GM12892 (cell line): Measurements from ENCODE around the gene DYNC1LI2.
A peak's percentile ranks its signal among the peaks of the same experiment; 100 is the strongest.

Experiments
- DNase-seq: peaks from one replicate; pipeline ENCODE4 v3.0.0; 2011; ENCODE audit not compliant: insufficient read length
- FAIRE-seq: peaks from 2 replicates; lab custom pipeline; 2011; peaks lifted over from hg19 to GRCh38; lab: Jason Lieb, UNC
- POLR2A ChIP-seq: IDR thresholded peaks from 2 replicates; pipeline ENCODE4 v1.6.1; 2011; ENCODE audit warnings: low read depth, low read length, control low read depth
- POLR2AphosphoS5 ChIP-seq: IDR thresholded peaks from 2 replicates; pipeline ENCODE4 v1.6.1; 2011; ENCODE audit warnings: low read depth, low read length, control low read depth
- TAF1 ChIP-seq: IDR thresholded peaks from 2 replicates; pipeline ENCODE4 v1.6.1; 2011; ENCODE audit warnings: low read depth, mild to moderate bottlenecking, control low read depth, low read length, borderline replicate concordance

DYNC1LI2 gene

GRCh38 chr16:66711581-66711980, 39.8 kb downstream of the DYNC1LI2 start:
- TF ChIP-seq POLR2AphosphoS5 (no peak), TAF1 (no peak), POLR2A (no peak)
- no peak for DNase-seq
- no peak for FAIRE-seq

- FAIRE-seq (no peak), DNase-seq (no peak)
- TF ChIP-seq POLR2A = no peak
- no peak for TF ChIP-seq POLR2AphosphoS5
- no peak for TF ChIP-seq TAF1
Measured at GRCh38 chr16:66706506-66706880, 44.9 kb downstream of the DYNC1LI2 start.

GRCh38 chr16:66705790-66706505, 45.5 kb downstream of the DYNC1LI2 start:
- DNase-seq (no peak), FAIRE-seq (no peak)
- TF ChIP-seq POLR2A = no peak
- no peak for TF ChIP-seq TAF1
- no peak for TF ChIP-seq POLR2AphosphoS5

DNA sequence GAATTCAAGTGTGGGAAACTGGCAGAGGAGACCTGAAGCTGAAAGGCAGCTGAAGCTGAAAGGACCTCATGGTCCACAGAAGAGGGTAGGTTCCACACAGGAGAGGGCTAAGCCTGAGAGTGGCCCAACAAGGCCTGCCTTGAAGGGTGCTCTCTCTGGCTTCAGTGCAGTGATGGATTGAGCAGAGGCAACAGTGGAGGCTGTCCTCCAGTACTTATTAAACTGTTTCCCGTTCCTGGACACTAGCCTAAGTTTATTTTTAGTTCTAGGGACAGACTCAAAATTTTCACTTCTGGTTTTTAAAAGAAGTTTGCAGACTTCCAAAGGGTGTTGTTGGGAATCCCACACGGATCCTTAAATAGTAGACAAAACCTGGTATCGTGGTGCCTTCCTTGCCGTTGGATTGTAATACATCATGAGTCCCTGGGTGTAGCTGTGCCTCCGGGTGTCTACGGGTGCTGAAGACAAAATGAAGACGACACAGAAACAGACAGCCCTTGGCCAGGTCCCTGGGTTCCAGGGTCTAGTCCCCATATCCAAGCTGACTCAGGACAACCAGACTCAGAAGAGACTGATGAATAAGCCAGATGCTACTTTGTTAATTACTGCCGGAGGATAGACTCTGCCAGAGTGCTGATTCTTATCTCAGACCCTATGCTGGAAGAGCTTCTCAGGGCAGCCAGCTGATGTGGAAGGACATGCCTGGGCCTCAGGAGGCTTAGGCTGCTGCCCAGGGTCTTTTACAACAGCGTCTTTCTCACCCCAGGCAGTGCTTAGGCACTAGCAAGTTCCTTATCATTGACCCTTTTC, 47.8 kb downstream of the DYNC1LI2 start:
- FAIRE-seq (no peak), DNase-seq (no peak)
- TF ChIP-seq POLR2AphosphoS5 (no peak), TAF1 (no peak), POLR2A (no peak)

GRCh38 chr16:66701516-66701915, 49.9 kb downstream of the DYNC1LI2 start:
- TF ChIP-seq POLR2A (no peak), TAF1 (no peak), POLR2AphosphoS5 (no peak)
- no peak for FAIRE-seq

DNA sequence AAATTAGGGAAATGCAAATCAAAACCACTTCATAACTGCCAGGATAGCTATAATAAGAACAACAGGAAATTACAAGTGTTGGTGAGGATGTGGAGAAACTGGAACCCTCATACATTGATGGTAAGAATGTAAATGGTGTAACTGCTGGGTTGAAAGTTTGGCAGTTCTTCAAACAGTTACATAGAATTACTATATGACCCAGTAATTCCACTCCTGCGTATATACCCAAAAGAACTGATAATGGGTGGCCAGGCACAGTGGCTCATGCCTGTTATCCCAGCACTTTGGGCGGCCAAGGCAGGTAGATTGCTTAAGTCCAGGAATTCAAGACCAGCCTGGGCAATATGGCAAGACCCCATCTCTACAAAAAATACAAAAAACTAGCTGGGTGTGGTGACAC, 50.4 kb downstream of the DYNC1LI2 start:
- DNase-seq = no peak
- no peak for FAIRE-seq
- TF ChIP-seq POLR2AphosphoS5 (no peak), TAF1 (no peak), POLR2A (no peak)

More at GRCh38 chr16:66701516-66701915, 49.9 kb downstream of the DYNC1LI2 start:
- DNase-seq = no peak

- TF ChIP-seq TAF1 = no peak
- TF ChIP-seq POLR2AphosphoS5 = no peak
- no peak for TF ChIP-seq POLR2A
- DNase-seq = no peak
- no peak for FAIRE-seq
Measured at GRCh38 chr16:66699898-66700297, 51.5 kb downstream of the DYNC1LI2 start.

DNA sequence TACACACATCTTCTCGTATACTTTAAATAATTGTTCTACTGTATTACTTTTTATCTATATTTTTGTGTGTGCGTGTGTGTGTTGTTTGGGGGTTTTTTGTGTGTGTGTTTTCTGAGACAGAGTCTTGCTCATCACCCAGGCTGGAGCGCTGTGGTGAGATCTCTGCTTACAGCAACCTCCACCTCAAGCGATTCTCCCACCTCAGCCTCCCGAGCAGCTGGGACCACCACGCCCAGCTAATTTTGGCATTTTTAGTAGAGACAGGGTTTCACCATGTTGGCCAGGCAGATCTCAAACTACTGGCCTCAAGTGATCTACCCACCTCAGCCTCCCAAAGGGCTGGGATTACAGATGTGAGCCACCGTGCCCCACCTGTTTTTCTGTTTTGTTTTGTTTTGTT, 53.4 kb downstream of the DYNC1LI2 start:
- no peak for DNase-seq
- no peak for TF ChIP-seq POLR2A
- no peak for TF ChIP-seq POLR2AphosphoS5
- no peak for TF ChIP-seq TAF1
- FAIRE-seq = no peak

DNA sequence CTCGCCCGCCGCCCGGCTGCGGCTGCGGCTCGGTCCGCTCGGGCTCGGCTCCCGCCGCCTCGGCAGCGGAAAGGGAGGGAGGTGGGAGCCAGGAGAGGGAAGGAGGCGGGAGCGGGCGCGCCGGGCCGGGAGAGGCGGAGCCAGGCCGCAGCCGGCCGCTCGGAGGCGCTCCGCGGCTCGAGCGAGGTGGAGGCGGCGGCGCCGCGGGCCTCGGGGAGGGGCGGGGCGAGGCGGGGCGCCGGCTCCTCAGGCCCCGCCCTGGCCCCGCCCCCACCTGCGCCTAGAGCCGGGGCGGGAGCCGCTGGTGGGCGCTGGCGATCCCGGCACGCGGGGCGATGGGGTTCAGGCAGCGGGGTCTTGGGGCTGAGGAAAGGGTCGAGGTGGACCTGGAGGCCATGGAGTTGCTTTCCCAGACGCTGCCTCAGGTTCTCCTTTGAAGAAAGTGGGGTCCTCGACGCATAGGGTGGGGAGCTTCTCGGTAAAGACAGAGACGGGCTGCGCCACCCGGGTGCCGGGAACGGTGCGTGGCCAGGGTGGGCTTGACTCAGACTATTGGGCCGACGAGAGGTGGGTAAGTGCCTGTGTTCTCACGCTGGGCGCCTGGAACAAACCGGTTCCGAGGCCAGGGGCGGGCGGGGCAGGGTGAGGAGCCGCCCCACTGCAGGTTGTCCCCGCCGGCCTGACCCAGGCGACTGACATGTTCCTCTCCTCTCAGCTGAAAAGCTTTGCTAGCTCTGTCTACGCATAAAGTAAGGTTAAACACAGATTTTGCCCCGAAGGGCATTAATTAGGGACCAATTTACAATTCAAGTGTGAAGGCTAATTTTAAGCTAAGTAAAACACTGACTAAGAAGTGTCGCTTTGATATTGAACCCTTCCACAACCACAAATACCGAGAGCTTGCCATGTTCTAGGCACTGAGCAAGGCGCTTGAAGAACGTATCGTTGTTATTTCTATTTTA, 54.5 kb downstream of the DYNC1LI2 start, which contains the start of gene CMTM4:
Gene CMTM4, minus strand, starts transcription at position 75 of the 962 bp plus-strand sequence. CDS start 218 bp downstream, outside the sequence.
- peak; percentile 40 for FAIRE-seq
- TF ChIP-seq TAF1 (no peak), POLR2AphosphoS5 (no peak), POLR2A (no peak)

GRCh38 chr16:66695935-66696668, 55.3 kb downstream of the DYNC1LI2 start:
- DNase-seq = peak; percentile 55
- TF ChIP-seq TAF1 = no peak
- TF ChIP-seq POLR2AphosphoS5 = no peak
- TF ChIP-seq POLR2A = no peak
- no peak for FAIRE-seq

More for the DNA sequence above, 54.5 kb downstream of the DYNC1LI2 start, which contains the start of gene CMTM4:
- peak; percentile 87 for DNase-seq
